ENCODE results near the gene PRICKLE1. TPM values are rescaled to one million over a fixed set of nuclear protein-coding genes. Genes with fewer than 3 reads are reported as not detected.

The PRICKLE1 gene
- total and polyA plus RNA-seq, 10 of the 15 experiments (the other 5 are each of a cell fraction or from before 2014, with no cell fraction given) = 0.47 to 2.8 (median 0.86) TPM

DNA sequence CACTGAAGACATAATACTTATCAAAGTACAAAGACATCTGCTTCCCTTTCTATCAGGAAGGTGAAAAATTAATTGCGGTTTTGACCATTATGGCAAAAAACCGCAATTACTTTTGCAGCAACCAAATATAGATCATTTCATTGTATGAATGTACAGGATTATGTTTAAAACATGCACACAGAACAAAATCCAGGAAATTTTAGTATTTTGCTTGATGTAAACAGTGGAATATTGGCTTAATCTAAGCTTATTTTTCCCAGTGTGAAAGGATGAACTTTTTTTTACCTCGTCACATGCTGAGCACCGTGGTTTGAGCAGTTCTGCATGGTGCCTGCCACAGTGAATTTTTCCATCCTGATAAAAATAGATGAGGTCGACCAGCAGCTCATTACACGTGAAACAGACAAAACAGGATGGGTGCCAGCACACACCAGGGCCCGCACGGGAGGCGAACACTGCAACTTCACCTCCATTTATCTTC is 121.2 kb downstream of the PRICKLE1 start (continued):
- peak; percentile 36; the same call in 1 of the 2 replicates for TF ChIP-seq NFIC (IDR thresholded peaks at IDR 0.05; ENCODE audit: low read depth, low read length)

DNA sequence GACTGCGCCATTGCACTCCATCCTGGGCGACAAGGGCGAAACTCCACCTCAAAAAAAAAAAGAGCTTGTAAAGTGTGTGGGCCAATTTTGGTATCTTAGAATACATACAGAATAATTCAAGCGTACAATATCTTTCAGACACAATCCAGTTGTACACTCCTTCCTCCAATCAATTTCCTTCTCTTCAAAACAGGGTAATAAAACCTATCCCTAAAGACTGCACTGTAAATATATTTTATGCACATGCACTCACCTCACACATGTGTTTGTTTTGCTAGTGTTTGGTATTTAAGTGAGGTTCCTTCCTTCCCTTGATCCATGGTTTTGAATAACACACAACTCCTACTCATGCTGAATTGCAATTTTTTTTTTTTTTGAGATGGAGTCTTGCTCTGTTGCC is 125.9 kb downstream of the PRICKLE1 start:
- ChIA-PET CTCF (interaction anchor here (1.3 to 1.5 kb wide), 3 partner anchors 34 to 820 kb away, joined by 3 to 6 read pairs (median 4); no protein-coding TSS in a partner anchor), POLR2A (interaction anchor here (0.5 kb wide), 1 partner anchor 8 kb away, joined by 4 read pairs; no protein-coding TSS in a partner anchor), RAD21 (ENCODE audit: unreplicated experiment) (no interaction called here), SMC1A (ENCODE audit: uncharacterized antibody, unreplicated experiment) (interaction anchor here (0.6 to 1.7 kb wide), 2 partner anchors 83 to 611 kb away, joined by 3 read pairs; no protein-coding TSS in a partner anchor)
- ATAC-seq (no peak), FAIRE-seq (no peak), DNase-seq (ENCODE audit: low read depth, low spot score) (no peak)
- no TSS peak for BruUV-seq (replicated peaks)
- Histone ChIP-seq H3K36me3 (ENCODE audit: control insufficient read depth in 2 of 2, insufficient read depth in 2 of 2, low read length in 1 of 2) (no peaks in the 10 kb centered on the region; a peak in 1 of 4 replicates), H3K79me2 (ENCODE audit: control insufficient read depth, insufficient read depth, low read length) (no peaks in the 10 kb centered on the region), H3K27ac (ENCODE audit: control insufficient read depth, insufficient read depth) (no peak overlapping the region), H2AFZ (ENCODE audit: control insufficient read depth, low read depth, low read length) (no peak overlapping the region), H3K4me2 (ENCODE audit: control insufficient read depth, insufficient read depth) (no peak overlapping the region), H3K4me3 (no peak overlapping the region), H3K9ac (ENCODE audit: control insufficient read depth, insufficient read depth, low read length) (no peak overlapping the region), H3K27me3 (replicated peaks in 1 of 2; ENCODE audit: control insufficient read depth in 2 of 2, insufficient read depth in 2 of 2, low read length in 1 of 2) (no peaks in the 10 kb centered on the region), H3K9me3 (replicated peaks; ENCODE audit: control insufficient read depth, insufficient read depth, low read length) (no peaks in the 10 kb centered on the region), H3K4me1 (ENCODE audit: control insufficient read depth, insufficient read depth, low read length) (peaks cover 6% of the 10 kb centered on the region), H4K20me1 (ENCODE audit: control insufficient read depth, insufficient read depth) (no peaks in the 10 kb centered on the region)
- TF ChIP-seq HDGF (IDR thresholded peaks at IDR 0.05) = no peak
- no peak for TF ChIP-seq JUND (IDR thresholded peaks at IDR 0.05; ENCODE audit: low read depth, low read length)
- TF ChIP-seq RBBP5 (conservative IDR thresholded peaks at IDR 0.05) = no peak
- in situ Hi-C loops (cut with MboI) (no loop called here), intact Hi-C loops (cut with micrococcal nuclease; ENCODE audit: unreplicated experiment) (loop anchor here (10.0 kb wide), 1 partner anchor 319 kb away; the partner anchor contains the start of gene GXYLT1)
- WGBS (ENCODE audit: insufficient coverage, insufficient replicate concordance, low lambda C conversion rate, missing lambda C conversion rate) = 96% methylated on average over 4 of the region's 4 CpGs

DNA sequence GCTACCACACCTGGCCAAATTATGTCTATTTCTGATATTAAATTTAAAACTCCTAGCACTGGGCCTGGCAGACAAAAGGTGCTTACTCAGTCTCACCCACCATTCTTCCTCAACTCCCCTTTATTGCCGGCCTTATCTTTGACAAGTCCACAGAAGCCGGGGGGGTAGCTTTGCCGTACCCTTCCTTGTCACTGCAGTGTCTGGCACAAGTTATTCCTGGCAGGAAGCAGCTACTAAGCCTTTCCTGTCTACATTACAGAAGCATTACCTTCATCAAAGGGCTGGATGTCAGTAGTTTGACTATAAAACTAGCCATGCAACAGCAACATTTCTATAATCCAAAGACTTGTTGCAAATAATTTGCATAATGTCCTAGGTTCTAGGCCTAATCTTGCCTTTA is 127.1 kb downstream of the PRICKLE1 start:
- Histone ChIP-seq H3K4me2 (ENCODE audit: control insufficient read depth, insufficient read depth) (no peak overlapping the region), H3K4me3 (no peak overlapping the region), H3K9ac (ENCODE audit: control insufficient read depth, insufficient read depth, low read length) (no peak overlapping the region), H3K36me3 (ENCODE audit: control insufficient read depth in 2 of 2, insufficient read depth in 2 of 2, low read length in 1 of 2) (no peaks in the 10 kb centered on the region; a peak in 1 of 4 replicates), H3K27me3 (replicated peaks in 1 of 2; ENCODE audit: control insufficient read depth in 2 of 2, insufficient read depth in 2 of 2, low read length in 1 of 2) (no peaks in the 10 kb centered on the region), H3K79me2 (ENCODE audit: control insufficient read depth, insufficient read depth, low read length) (no peaks in the 10 kb centered on the region), H2AFZ (ENCODE audit: control insufficient read depth, low read depth, low read length) (no peak overlapping the region), H3K27ac (ENCODE audit: control insufficient read depth, insufficient read depth) (no peak overlapping the region), H4K20me1 (ENCODE audit: control insufficient read depth, insufficient read depth) (no peaks in the 10 kb centered on the region), H3K4me1 (ENCODE audit: control insufficient read depth, insufficient read depth, low read length) (no peaks in the 10 kb centered on the region), H3K9me3 (replicated peaks; ENCODE audit: control insufficient read depth, insufficient read depth, low read length) (no peaks in the 10 kb centered on the region)
- ChIA-PET RAD21 (ENCODE audit: unreplicated experiment) (interaction anchor here (1.5 kb wide), 1 partner anchor 21 kb away, joined by 3 read pairs; no protein-coding TSS in a partner anchor), CTCF (interaction anchor here (0.7 to 1.7 kb wide), 4 partner anchors 15 to 90 kb away, joined by 3 to 6 read pairs (median 4); no protein-coding TSS in a partner anchor), POLR2A (no interaction called here), SMC1A (ENCODE audit: uncharacterized antibody, unreplicated experiment) (interaction anchor here (0.8 to 1.7 kb wide), 3 partner anchors 9 to 84 kb away, joined by 3 to 4 read pairs (median 3); no protein-coding TSS in a partner anchor)
- intact Hi-C loops (cut with micrococcal nuclease; ENCODE audit: unreplicated experiment) (loop anchor here (10.0 kb wide), 1 partner anchor 318 kb away; the partner anchor contains the start of gene GXYLT1), in situ Hi-C loops (cut with MboI) (no loop called here)
- FAIRE-seq (no peak), DNase-seq (ENCODE audit: low read depth, low spot score) (no peak), ATAC-seq (no peak)
- 94% methylated on average over 3 of the region's 3 CpGs for WGBS (ENCODE audit: insufficient coverage, insufficient replicate concordance, low lambda C conversion rate, missing lambda C conversion rate)
- TF ChIP-seq DPF2 (IDR thresholded peaks at IDR 0.05) (no peak), WRNIP1 (IDR thresholded peaks at IDR 0.05; ENCODE audit: borderline replicate concordance, low read depth, low read length) (no peak), IKZF2 (IDR thresholded peaks at IDR 0.05) (no peak), CBFB (IDR thresholded peaks at IDR 0.05; ENCODE audit: low read depth) (no peak), FOS (IDR thresholded peaks at IDR 0.05; ENCODE audit: borderline replicate concordance, extremely low read depth, insufficient read length) (no peak), HDAC2 (IDR thresholded peaks at IDR 0.05) (no peak), SMAD5 (IDR thresholded peaks at IDR 0.05; ENCODE audit: low read depth) (no peak), RBBP5 (conservative IDR thresholded peaks at IDR 0.05) (no peak), PAX5 (IDR thresholded peaks at IDR 0.05; ENCODE audit: borderline replicate concordance, low read depth, low read length) (no peak), RAD51 (IDR thresholded peaks at IDR 0.05) (no peak), SUPT20H (IDR thresholded peaks at IDR 0.05; ENCODE audit: borderline replicate concordance, control insufficient read depth, low read depth, low read length) (no peak)
- TF ChIP-seq, protein P1, sequence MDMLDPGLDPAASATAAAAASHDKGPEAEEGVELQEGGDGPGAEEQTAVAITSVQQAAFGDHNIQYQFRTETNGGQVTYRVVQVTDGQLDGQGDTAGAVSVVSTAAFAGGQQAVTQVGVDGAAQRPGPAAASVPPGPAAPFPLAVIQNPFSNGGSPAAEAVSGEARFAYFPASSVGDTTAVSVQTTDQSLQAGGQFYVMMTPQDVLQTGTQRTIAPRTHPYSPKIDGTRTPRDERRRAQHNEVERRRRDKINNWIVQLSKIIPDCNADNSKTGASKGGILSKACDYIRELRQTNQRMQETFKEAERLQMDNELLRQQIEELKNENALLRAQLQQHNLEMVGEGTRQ (IDR thresholded peaks at IDR 0.05; ENCODE audit: borderline replicate concordance, low read depth, low read length) = no peak
- TF ChIP-seq, protein P2, sequence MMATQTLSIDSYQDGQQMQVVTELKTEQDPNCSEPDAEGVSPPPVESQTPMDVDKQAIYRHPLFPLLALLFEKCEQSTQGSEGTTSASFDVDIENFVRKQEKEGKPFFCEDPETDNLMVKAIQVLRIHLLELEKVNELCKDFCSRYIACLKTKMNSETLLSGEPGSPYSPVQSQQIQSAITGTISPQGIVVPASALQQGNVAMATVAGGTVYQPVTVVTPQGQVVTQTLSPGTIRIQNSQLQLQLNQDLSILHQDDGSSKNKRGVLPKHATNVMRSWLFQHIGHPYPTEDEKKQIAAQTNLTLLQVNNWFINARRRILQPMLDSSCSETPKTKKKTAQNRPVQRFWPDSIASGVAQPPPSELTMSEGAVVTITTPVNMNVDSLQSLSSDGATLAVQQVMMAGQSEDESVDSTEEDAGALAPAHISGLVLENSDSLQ (IDR thresholded peaks at IDR 0.05) = no peak
- BruUV-seq (replicated peaks) = no TSS peak

All from GM12878 (cell line).